NB4 (cell line): ENCODE results near the gene ZNF668.

Source experiments
- CTCF ChIP-seq: IDR thresholded peaks from one replicate; pipeline ENCODE4 v1.5.1; 2012; ENCODE audit warnings: low read depth, low read length
- POLR2A ChIP-seq: IDR thresholded peaks from 2 replicates; pipeline ENCODE4 v1.6.1; 2011; ENCODE audit warnings: mild to moderate bottlenecking; ENCODE audit not compliant: insufficient read length; ENCODE audit errors: extremely low read depth

- no peak for TF ChIP-seq CTCF
- TF ChIP-seq POLR2A, result no peak
Observed at GRCh38 chr16:31081428-31082351, 7.7 kb upstream of the ZNF668 start.
